Fibroblast of pulmonary artery (primary cell): Measurements from ENCODE around the gene ELN.
A peak's percentile ranks its signal among the peaks of the same experiment; 100 is the strongest.

Experiments used
- DNase-seq: peaks from one replicate; pipeline ENCODE4 v3.0.0-alpha.2; 2010; ENCODE audit warnings: low read depth
- H3K4me3 ChIP-seq: replicated peaks from 2 replicates; pipeline ENCODE4 v1.5.1; 2011; ENCODE audit warnings: low read depth, mild to moderate bottlenecking, control low read depth, low read length, moderate library complexity
- TF ChIP-seq, protein P1 (sequence below): IDR thresholded peaks from 2 replicates; pipeline ENCODE4 v1.5.1; 2011; ENCODE audit warnings: mild to moderate bottlenecking, control low read depth, low read length, inconsistent platforms; ENCODE audit errors: missing control alignments

Gene ELN

DNA sequence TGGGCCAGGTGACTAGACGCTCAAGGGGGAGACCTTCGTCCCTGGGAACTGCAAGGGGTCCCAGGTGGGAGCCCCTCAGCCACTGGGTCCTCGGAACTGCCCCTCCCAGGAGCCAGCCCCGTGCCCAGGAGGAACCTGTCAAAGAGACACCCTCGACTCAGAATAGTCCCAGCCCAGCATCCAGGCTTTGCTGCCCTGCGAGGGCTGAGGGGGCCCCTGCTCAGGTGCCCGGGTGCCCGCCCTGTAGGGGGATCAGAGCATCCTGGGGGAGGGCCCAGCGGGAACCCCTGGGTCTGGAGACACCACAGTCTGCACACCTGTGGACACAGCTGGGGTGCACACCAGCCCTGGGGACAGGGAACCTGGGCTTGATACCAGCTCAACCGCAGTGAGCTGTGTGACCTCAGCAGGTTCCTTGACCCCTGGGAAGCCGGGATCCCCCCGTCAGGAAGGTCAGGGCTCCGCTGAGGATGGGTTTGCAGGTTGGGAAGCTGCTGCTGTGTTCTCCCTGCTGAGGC, 407 bp downstream of the ELN start:
- no peak for DNase-seq
- TF ChIP-seq, protein P1, sequence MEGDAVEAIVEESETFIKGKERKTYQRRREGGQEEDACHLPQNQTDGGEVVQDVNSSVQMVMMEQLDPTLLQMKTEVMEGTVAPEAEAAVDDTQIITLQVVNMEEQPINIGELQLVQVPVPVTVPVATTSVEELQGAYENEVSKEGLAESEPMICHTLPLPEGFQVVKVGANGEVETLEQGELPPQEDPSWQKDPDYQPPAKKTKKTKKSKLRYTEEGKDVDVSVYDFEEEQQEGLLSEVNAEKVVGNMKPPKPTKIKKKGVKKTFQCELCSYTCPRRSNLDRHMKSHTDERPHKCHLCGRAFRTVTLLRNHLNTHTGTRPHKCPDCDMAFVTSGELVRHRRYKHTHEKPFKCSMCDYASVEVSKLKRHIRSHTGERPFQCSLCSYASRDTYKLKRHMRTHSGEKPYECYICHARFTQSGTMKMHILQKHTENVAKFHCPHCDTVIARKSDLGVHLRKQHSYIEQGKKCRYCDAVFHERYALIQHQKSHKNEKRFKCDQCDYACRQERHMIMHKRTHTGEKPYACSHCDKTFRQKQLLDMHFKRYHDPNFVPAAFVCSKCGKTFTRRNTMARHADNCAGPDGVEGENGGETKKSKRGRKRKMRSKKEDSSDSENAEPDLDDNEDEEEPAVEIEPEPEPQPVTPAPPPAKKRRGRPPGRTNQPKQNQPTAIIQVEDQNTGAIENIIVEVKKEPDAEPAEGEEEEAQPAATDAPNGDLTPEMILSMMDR: no peak
- H3K4me3 ChIP-seq: peak overlapping the region; percentile 12

DNA sequence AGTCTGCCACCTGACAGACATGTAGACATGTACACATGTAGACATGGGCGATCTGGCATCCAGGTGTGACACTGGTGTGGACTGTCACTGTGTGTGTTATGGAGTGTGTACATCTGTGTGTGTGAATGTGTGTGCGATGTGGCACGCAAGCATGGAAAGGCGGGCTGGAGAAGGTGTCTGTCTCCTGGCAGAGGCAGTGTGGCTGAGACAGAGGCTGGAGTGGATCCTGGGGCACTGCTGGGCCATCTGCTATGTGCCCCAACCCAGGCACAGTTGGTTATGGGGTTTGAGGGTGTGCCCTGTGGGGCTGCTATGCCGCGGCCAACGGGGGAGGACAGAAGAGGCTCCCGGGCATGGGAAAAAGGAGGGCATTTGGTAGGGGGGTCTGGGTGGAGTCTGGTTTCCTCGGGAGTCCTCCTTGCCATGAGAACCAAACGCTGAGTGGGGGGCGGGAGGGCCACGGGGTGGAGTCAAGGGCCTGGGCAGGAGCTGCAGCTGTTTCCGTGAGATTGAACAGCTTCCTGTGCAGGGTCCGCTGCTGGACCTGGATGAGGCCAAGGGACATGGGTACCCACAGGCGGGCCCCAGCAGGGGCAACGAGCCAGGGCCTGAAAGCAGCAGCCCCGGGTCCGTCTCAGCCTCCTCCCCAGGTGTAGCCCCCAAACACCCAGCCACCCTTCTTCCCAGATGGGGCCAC, 1.3 kb downstream of the ELN start:
- no peak overlapping the region for H3K4me3 ChIP-seq
- TF ChIP-seq, protein P1: no peak
- no peak for DNase-seq

DNA sequence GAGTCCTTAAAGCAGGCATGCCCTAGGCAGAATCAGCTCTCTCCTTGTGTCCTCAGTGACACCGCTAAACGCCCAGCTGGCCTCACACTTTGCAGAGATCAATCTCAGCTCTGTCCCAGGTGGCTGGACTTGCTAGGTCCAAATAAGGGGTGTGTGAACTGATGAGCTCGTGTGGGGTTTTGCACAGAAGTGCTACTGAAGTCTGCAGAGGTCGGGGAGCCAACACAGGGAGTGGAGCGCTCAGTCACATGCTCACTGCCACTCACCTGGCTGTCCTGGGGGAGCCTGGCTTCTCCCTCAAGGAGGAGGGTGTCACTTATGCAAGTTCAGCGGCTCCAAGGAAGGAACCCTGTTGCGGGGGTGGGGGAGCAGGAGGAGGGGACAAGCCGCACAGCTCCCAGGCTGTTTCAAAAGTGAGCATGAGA, 2.0 kb downstream of the ELN start:
- TF ChIP-seq, protein P1: no peak
- DNase-seq: no peak

DNA sequence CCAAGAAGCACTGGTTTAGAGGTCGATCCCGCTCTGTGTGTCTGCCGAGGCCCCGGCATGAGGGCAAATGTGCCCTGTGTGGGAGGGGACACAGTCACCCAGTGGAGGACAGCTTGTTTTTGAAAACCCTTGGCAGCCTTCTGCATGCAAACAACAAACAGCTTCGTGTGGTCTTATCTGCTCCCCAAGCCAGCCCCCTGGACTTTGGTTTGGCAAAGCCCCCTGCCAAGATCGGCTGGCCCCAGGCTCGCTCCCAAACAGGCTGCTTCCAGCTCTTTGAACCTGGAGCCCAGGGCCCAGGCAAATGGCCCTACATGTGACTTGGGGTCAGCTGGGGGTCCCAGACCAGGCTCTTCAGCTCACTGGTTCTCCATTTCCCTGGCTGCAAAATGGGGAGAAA, 2.9 kb downstream of the ELN start:
- no peak overlapping the region for H3K4me3 ChIP-seq
- no peak for DNase-seq
- TF ChIP-seq, protein P1: no peak

More for the DNA sequence above, 2.0 kb downstream of the ELN start:
- H3K4me3 ChIP-seq: no peak overlapping the region

DNA sequence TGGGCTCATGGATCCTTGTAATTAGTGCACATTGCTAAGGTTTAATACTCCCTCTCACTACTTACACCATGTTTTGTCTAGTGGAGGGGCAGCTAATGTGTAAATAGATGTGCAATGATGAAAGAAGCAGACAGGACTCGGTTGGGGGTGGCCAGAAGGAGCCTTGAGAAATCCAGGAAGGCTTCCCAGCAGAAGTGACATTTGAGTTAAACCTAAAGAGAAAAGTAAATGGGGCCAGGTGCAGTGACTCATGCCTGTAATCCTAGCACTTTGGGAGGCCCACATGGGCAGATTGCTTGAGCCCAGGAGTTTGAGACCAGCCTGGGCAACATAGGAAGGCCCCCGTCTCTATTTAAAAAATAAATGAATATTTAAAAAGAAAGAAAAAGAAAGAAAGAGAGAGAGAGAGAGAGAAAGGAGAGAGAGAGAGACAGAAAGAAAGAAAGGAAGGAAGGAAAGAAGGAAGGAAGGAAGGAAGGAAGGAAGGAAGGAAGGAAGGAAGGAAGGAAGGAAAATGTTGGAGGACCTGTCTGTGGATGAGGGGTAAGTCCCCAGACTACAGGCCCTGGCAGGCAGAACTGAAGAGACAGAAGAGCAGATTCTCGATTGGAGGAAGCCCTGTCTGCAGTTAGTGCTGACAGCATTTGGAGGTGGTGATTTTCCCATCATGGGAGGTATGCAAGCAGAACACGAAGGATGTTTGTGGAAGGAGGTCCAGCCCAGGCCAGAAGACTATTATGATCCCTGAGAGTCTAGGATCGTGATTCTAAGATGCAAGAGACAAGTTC, 3.6 kb downstream of the ELN start:
- no peak for DNase-seq
- TF ChIP-seq, protein P1: no peak
- H3K4me3 ChIP-seq: no peak overlapping the region

DNA sequence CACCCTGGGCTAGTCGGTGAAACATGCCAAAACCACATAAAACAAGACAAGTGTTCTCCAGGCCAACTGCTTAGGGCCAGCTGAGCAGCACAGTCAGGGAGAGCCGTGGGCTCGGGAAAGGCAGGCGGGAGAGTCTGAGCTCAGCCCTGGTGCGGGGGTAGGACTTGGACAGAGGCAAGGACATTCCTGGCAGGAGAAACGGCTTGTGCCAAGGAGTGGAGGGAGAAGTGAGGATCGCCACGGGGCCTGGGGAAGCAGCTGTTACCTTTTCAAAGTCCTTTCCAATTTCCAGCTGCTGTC, 4.2 kb downstream of the ELN start:
- peak; percentile 67 for DNase-seq
- no peak overlapping the region for H3K4me3 ChIP-seq
- TF ChIP-seq, protein P1: no peak
